Dendritic cell treated with granulocyte-macrophage colony-stimulating factor and Interleukin-4, amounts not matched to agents 40 ng/mL and 50 ng/mL, for 4 days (primary cell): ENCODE data around the gene RASA1.
"Not testable (repeated sequence)": the region's sequence is repeated elsewhere in the genome, so short reads cannot be mapped to it uniquely, and the experiment has no call there.

ENCODE experiments used
- H3K27ac Mint-ChIP-seq: one replicate; pipeline ENCODE4 v1.8.0; 2022; ENCODE audit warnings: mild to moderate bottlenecking, mixed read lengths
- H3K27me3 Mint-ChIP-seq: one replicate; pipeline ENCODE4 v1.8.0; 2022; ENCODE audit warnings: mild to moderate bottlenecking, mixed read lengths
- H3K36me3 Mint-ChIP-seq: one replicate; pipeline ENCODE4 v1.8.0; 2022; ENCODE audit warnings: low read depth, mixed read lengths
- H3K4me1 Mint-ChIP-seq: one replicate; pipeline ENCODE4 v1.8.0; 2022; ENCODE audit warnings: low read depth, mixed read lengths
- H3K4me3 Mint-ChIP-seq: one replicate; pipeline ENCODE4 v1.8.0; 2022; ENCODE audit warnings: mild to moderate bottlenecking, moderate library complexity, mixed read lengths
- H3K9me3 Mint-ChIP-seq: one replicate; pipeline ENCODE4 v1.8.0; 2022; ENCODE audit warnings: mixed read lengths
- intact Hi-C: fragments of 100-400 bp; cut with micrococcal nuclease; formaldehyde crosslinking; loops from one replicate; pipeline ENCODE4 v1.15.0; 2022

The RASA1 gene

DNA sequence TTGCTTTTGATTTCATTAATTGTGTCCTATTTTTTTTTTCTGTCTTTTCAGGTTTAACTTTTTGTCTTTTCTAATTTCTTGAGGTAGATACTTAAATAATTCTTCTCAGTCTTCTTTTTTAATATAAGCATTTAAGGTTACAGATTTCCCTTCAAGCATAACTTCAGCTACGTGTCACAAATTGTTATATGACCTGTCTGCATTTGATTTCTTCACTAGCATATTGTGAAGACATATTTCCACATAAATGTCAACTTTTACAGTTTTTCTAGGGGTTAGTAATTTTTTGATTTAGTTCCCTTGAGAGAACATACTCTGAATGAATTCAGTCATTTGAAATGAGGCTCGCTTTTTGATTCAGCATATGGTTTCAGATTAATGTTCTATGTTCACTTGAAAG is 35.6 kb downstream of the RASA1 start:
- no peaks in the 10 kb centered on the region for H3K27me3 Mint-ChIP-seq
- H3K27ac Mint-ChIP-seq, result no peak overlapping the region
- H3K36me3 Mint-ChIP-seq, result peaks cover 56% of the 10 kb centered on the region
- peaks cover 53% of the 10 kb centered on the region for H3K4me1 Mint-ChIP-seq
- intact Hi-C loops, result no loop called here
- H3K4me3 Mint-ChIP-seq, result no peak overlapping the region
- peaks cover 9% of the 10 kb centered on the region for H3K9me3 Mint-ChIP-seq

GRCh38 chr5:87306090-87306489 is 38.4 kb downstream of the RASA1 start:
- H3K27me3 Mint-ChIP-seq, H3K27ac Mint-ChIP-seq, H3K4me3 Mint-ChIP-seq, H3K9me3 Mint-ChIP-seq, intact Hi-C loops: not testable (repeated sequence)
- peaks cover 56% of the 10 kb centered on the region for H3K36me3 Mint-ChIP-seq
- peaks cover 35% of the 10 kb centered on the region for H3K4me1 Mint-ChIP-seq

- Mint-ChIP-seq H3K4me3 (no peak overlapping the region), H3K27ac (no peak overlapping the region), H3K9me3 (peaks cover 9% of the 10 kb centered on the region), H3K36me3 (peaks cover 51% of the 10 kb centered on the region), H3K4me1 (peaks cover 25% of the 10 kb centered on the region), H3K27me3 (no peaks in the 10 kb centered on the region)
- intact Hi-C loops, result no loop called here
These were observed 40.2 kb downstream of the RASA1 start for GRCh38 chr5:87307796-87308423.

DNA sequence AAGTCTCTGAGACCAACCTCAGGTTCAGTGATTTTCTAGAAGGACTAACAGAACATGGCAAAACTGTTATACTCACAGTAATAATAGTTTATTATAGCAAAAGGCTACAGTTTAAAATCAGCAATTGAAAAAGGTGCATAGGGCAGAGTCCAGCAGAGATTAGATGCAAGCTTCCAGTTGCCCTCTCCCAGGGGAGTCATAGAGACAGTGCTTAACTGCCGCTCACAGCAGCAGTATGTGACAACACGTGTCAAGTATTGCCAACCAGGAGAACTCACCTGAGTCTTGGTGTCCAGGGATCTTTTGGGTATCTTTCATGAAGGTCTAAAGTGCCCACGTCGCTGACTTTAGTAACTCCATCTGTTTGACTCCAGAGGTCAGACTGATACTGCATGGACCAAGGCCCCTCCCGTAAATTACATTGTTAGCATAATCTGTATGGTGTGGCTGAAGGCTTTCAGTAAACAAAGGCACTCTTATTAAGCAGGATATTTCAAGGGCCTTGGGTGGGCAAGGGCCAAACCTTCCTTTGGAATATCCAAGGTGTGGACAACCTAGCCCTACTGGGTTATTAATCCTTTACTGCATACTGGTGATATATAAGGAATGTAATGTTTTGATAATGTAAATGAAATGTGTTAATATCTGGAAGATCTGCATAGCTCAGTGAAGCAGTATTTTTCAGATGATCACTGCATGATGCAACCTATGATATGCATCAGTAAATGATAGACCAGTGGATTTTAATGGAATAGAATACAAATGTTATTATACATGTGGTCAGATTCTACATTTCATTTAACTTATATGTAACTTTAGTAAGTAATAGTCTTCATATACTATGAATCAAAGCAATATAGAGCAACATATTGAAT is 44.0 kb downstream of the RASA1 start:
- Mint-ChIP-seq H3K27ac (no peak overlapping the region), H3K4me3 (no peak overlapping the region), H3K4me1 (peaks cover 32% of the 10 kb centered on the region), H3K27me3 (no peaks in the 10 kb centered on the region), H3K36me3 (peaks cover 14% of the 10 kb centered on the region), H3K9me3 (no peaks in the 10 kb centered on the region)
- intact Hi-C loops, result no loop called here

DNA sequence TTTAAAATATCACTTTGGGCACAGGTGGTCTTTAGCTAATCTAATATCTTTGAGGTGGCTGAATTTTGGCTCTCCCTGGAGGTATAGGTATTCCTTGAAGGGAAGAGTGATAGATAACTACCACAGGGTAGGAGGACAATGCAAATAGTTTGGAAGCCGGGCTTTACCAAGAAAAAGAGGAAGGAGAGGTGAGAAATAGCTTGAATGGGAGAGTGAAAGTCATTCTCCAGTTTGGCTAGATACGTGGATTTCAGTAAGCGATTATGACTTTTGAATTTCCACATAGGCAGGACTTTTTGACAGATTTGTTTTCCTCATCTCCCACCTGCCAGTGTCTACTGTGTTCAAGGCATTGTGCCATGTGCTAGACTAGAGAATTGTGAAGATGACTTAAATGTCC is 45.5 kb downstream of the RASA1 start:
- no peak overlapping the region for H3K4me3 Mint-ChIP-seq
- H3K9me3 Mint-ChIP-seq, result peaks cover 6% of the 10 kb centered on the region
- intact Hi-C loops, result no loop called here
- H3K36me3 Mint-ChIP-seq, result peaks cover 11% of the 10 kb centered on the region
- peaks cover 26% of the 10 kb centered on the region for H3K4me1 Mint-ChIP-seq
- peak overlapping the region; percentile 11 for H3K27ac Mint-ChIP-seq
- H3K27me3 Mint-ChIP-seq, result no peaks in the 10 kb centered on the region

GRCh38 chr5:87319469-87319868 is 51.8 kb downstream of the RASA1 start:
- intact Hi-C loops, result no loop called here
- Mint-ChIP-seq H3K4me3 (no peak overlapping the region), H3K36me3 (peaks cover 58% of the 10 kb centered on the region), H3K27me3 (no peaks in the 10 kb centered on the region), H3K9me3 (peaks cover 26% of the 10 kb centered on the region), H3K27ac (peak overlapping the region; percentile 48), H3K4me1 (peaks cover 53% of the 10 kb centered on the region)

- H3K36me3 Mint-ChIP-seq, result peaks cover 65% of the 10 kb centered on the region
- intact Hi-C loops, result no loop called here
- no peak overlapping the region for H3K4me3 Mint-ChIP-seq
- peaks cover 32% of the 10 kb centered on the region for H3K9me3 Mint-ChIP-seq
- no peak overlapping the region for H3K27ac Mint-ChIP-seq
- peaks cover 46% of the 10 kb centered on the region for H3K4me1 Mint-ChIP-seq
- no peaks in the 10 kb centered on the region for H3K27me3 Mint-ChIP-seq
These were observed 53.9 kb downstream of the RASA1 start for GRCh38 chr5:87321605-87322004.

DNA sequence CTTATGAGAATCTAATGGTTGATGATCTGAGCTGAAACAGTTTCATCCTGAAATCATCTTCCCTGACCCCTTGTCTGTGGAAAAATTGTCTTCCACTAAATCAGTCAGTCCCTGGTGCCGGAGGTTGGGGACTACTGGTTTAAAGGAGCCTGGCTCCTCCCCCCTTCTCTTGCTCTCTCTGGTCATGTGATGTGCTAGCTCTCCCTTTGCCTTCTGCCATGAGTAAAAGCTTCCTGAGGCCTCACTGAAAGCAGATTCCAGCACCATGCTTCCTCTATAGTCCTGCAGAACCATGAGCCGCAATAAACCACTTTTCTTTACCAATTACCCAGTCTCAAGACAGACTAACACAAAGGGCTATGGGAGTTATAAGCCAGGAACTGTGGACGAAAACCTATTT is 54.7 kb downstream of the RASA1 start:
- peaks cover 32% of the 10 kb centered on the region for H3K9me3 Mint-ChIP-seq
- no peaks in the 10 kb centered on the region for H3K27me3 Mint-ChIP-seq
- peaks cover 45% of the 10 kb centered on the region for H3K4me1 Mint-ChIP-seq
- intact Hi-C loops, result no loop called here
- H3K36me3 Mint-ChIP-seq, result peaks cover 63% of the 10 kb centered on the region
- H3K4me3 Mint-ChIP-seq, result no peak overlapping the region
- no peak overlapping the region for H3K27ac Mint-ChIP-seq

DNA sequence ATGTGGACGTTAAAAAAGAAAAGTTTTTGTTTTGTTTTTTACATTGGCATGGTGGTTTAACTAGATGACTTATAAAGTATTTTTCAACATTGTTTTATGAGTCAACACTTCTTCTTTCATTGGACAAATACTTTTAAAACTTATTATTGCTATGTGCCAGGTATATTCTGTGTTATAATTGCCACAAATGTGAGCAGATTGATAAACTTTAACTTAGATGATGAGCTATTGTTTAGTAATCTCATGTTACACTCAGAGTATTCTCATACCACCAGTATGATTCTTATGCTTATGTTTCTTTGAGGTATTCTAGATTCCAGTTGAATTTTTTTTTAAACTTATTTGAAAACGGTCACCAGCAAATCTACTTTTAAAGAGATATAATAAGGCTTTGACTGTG is 60.3 kb downstream of the RASA1 start:
- Mint-ChIP-seq H3K36me3 (peaks cover 24% of the 10 kb centered on the region), H3K4me1 (peaks cover 11% of the 10 kb centered on the region), H3K27ac (no peak overlapping the region), H3K4me3 (no peak overlapping the region), H3K27me3 (no peaks in the 10 kb centered on the region), H3K9me3 (peaks cover 9% of the 10 kb centered on the region)
- intact Hi-C loops, result no loop called here

DNA sequence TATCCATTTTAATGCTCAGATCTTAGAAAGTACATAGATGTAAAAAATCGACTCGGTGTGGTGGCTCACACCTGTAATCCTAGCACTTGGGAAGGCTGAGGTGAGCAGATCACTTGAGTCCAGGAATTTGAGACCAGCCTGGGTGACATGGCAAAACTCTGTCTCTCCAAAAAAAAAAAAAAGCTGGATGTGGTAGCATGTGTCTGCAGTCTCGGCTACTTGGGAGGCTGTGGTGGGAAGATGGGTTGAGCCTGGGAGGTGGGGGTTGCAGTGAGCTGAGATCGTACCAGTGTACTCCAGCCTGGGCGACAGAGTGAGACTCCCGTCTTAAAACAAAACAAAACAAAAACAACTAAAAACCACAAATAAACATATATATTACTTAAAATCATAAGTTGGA is 61.4 kb downstream of the RASA1 start:
- peaks cover 3% of the 10 kb centered on the region for H3K4me1 Mint-ChIP-seq
- peaks cover 9% of the 10 kb centered on the region for H3K9me3 Mint-ChIP-seq
- H3K27me3 Mint-ChIP-seq, result no peaks in the 10 kb centered on the region
- H3K27ac Mint-ChIP-seq, result no peak overlapping the region
- no peak overlapping the region for H3K4me3 Mint-ChIP-seq
- peaks cover 27% of the 10 kb centered on the region for H3K36me3 Mint-ChIP-seq
- intact Hi-C loops, result no loop called here

DNA sequence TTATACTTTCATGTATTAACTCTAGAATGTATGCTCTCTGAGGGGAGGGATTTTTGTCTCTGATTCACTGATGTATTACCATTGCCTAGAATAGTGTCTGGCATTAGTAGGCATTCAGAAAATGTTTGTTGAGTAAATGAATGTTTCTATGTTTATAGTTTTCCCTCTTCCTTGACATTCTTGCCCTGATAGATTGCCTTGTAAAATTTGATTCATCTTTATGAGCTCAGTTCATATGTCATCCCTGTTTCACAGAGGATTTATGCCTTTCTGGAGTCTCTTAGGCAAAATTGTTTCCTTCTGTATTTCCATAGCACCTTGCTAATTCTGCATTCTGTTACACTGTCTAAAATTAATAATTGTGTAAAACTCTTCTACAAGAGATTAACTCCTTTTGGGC is 72.3 kb downstream of the RASA1 start:
- Mint-ChIP-seq H3K4me3 (no peak overlapping the region), H3K27ac (no peak overlapping the region), H3K36me3 (peaks cover 58% of the 10 kb centered on the region), H3K9me3 (no peaks in the 10 kb centered on the region), H3K4me1 (peaks cover 17% of the 10 kb centered on the region), H3K27me3 (no peaks in the 10 kb centered on the region)
- intact Hi-C loops, result loop anchor here (5.0 kb wide), 1 partner anchor 43 kb away; no protein-coding TSS in a partner anchor

GRCh38 chr5:87340716-87341115 is 73.0 kb downstream of the RASA1 start:
- Mint-ChIP-seq H3K4me3 (no peak overlapping the region), H3K36me3 (peaks cover 55% of the 10 kb centered on the region), H3K4me1 (peaks cover 13% of the 10 kb centered on the region), H3K27me3 (no peaks in the 10 kb centered on the region), H3K9me3 (no peaks in the 10 kb centered on the region), H3K27ac (no peak overlapping the region)
- intact Hi-C loops, result loop anchor here (5.0 kb wide), 1 partner anchor 43 kb away; no protein-coding TSS in a partner anchor

- Mint-ChIP-seq H3K27ac (no peak overlapping the region), H3K36me3 (peaks cover 52% of the 10 kb centered on the region), H3K27me3 (no peaks in the 10 kb centered on the region), H3K4me1 (no peaks in the 10 kb centered on the region), H3K9me3 (no peaks in the 10 kb centered on the region), H3K4me3 (no peak overlapping the region)
- intact Hi-C loops, result no loop called here
These were observed 79.6 kb downstream of the RASA1 start for GRCh38 chr5:87347272-87347671.

- Mint-ChIP-seq H3K36me3 (peaks cover 46% of the 10 kb centered on the region), H3K4me1 (no peaks in the 10 kb centered on the region), H3K27ac (no peak overlapping the region), H3K27me3 (no peaks in the 10 kb centered on the region), H3K4me3 (no peak overlapping the region), H3K9me3 (no peaks in the 10 kb centered on the region)
- intact Hi-C loops, result no loop called here
These were observed 80.2 kb downstream of the RASA1 start for GRCh38 chr5:87347841-87348240.
